Activated B cell treated with CpG ODN at 0.5 μM for 24 hours (primary cell): ENCODE results near the gene USP16. TPM values are rescaled to one million over a fixed set of nuclear protein-coding genes. Genes with fewer than 3 reads are reported as not detected.
"Not testable (repeated sequence)": the region's sequence is repeated elsewhere in the genome, so short reads cannot be mapped to it uniquely, and the experiment has no call there.

Source experiments
- ATAC-seq: fragments of 200-7000 bp; cut with Tn5 transposase; one replicate; pipeline ENCODE4 v1.10.0; 2021; ENCODE audit warnings: low read depth, mild to moderate bottlenecking, moderate library complexity
- CTCF ChIA-PET: fragments of 350-600 bp; sonication (Branson Sonifier 250); formaldehyde crosslinking; loops from one replicate; lab custom pipeline; 2021; ENCODE audit warnings: antibody characterized with exemption; lab: Charles Lee
- POLR2A ChIA-PET: fragments of 350-600 bp; sonication (Branson Sonifier 250); formaldehyde crosslinking; loops from one replicate; lab custom pipeline; 2021; ENCODE audit warnings: antibody characterized with exemption; lab: Charles Lee
- DNase-seq: peaks from one replicate; pipeline ENCODE4 v3.0.0; 2022
- H3K27ac Mint-ChIP-seq: one replicate; pipeline ENCODE4 v1.8.0; 2020; ENCODE audit warnings: mixed read lengths
- H3K27me3 Mint-ChIP-seq: one replicate; pipeline ENCODE4 v1.8.0; 2021; ENCODE audit warnings: mixed read lengths
- H3K36me3 Mint-ChIP-seq: one replicate; pipeline ENCODE4 v1.8.0; 2021; ENCODE audit warnings: low read depth, mixed read lengths
- H3K4me1 Mint-ChIP-seq: one replicate; pipeline ENCODE4 v1.8.0; 2021; ENCODE audit warnings: mixed read lengths
- H3K4me3 Mint-ChIP-seq: one replicate; pipeline ENCODE4 v1.8.0; 2020; ENCODE audit warnings: mild to moderate bottlenecking, mixed read lengths
- H3K9me3 Mint-ChIP-seq: one replicate; pipeline ENCODE4 v1.8.0; 2020; ENCODE audit warnings: mixed read lengths
- CTCF ChIP-seq: fragments of 200-600 bp; IDR thresholded peaks from one replicate; pipeline ENCODE4 v1.8.0; 2022; ENCODE audit warnings: antibody characterized with exemption, mild to moderate bottlenecking
- intact Hi-C: fragments of 100-400 bp; cut with micrococcal nuclease; formaldehyde crosslinking; loops from one replicate; pipeline ENCODE4 v1.15.1; 2024
- total RNA-seq: library from RNA; stranded (reverse); gene quantifications from 2 replicates; pipeline ENCODE4 v1.2.3, GENCODE V29; 2022

Gene USP16
- total RNA-seq, 1 donor from 2014 or later, result 54.6 TPM

- H3K27ac Mint-ChIP-seq, result peak overlapping the region; percentile 52
- peaks cover 68% of the 10 kb centered on the region for H3K4me1 Mint-ChIP-seq
- DNase-seq (no peak), ATAC-seq (no peak)
- ChIA-PET POLR2A (interaction anchor here (0.6 to 7.0 kb wide), 7 partner anchors 13 to 226 kb away, joined by 4 to 91 read pairs (median 18); partner anchors contain the start of genes BACH1, RWDD2B and USP16), CTCF (no interaction called here)
- TF ChIP-seq CTCF, result no peak
- H3K4me3 Mint-ChIP-seq, result peak overlapping the region; percentile 45
- intact Hi-C loops, result no loop called here
- no peaks in the 10 kb centered on the region for H3K9me3 Mint-ChIP-seq
- H3K36me3 Mint-ChIP-seq, result peaks cover 23% of the 10 kb centered on the region
- no peaks in the 10 kb centered on the region for H3K27me3 Mint-ChIP-seq
Observed at GRCh38 chr21:29074783-29075182, 50.3 kb downstream of the USP16 start.

DNA sequence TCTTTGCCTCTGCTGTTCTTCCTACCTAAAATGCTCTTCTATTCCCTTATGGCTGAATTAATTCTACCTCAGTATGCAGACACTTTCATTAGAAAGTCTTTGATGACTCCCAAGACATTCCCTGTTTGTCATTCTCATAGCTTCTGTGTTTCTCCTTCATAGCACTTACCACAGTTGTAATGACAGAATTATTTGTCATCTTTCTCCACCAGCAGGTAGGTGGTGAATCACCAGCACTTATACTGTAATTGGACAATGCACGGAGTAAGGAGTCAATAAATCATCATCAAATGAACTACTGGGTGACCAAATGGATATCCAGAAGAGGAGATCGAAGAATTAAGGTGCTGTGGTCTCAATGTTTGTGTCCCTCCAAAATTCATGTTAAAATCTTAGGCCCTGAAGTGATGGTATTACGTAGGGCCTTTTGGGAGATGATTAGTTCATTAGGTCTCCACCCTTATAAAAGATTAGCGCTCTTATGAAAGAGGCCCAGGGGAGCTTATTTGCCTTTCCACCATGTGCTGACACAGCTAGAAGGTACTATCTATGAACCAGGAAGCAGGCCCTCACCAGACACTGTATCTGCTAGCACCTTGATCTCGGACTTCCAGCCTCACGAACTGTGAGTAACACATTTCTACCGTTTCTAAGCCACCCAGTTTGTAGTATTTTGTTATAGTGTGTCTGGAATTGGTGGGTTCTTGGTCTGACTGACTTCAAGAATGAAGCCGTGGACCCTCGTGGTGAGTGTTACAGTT is 51.4 kb downstream of the USP16 start:
- Mint-ChIP-seq H3K4me1 (peaks cover 76% of the 10 kb centered on the region), H3K4me3 (peak overlapping the region; percentile 87), H3K27me3 (no peaks in the 10 kb centered on the region), H3K36me3 (peaks cover 20% of the 10 kb centered on the region), H3K27ac (peak overlapping the region; percentile 87), H3K9me3 (no peaks in the 10 kb centered on the region)
- CTCF ChIA-PET, result no interaction called here
- POLR2A ChIA-PET, result interaction anchor here (1.4 to 7.0 kb wide), 9 partner anchors 12 to 225 kb away, joined by 4 to 91 read pairs (median 14); partner anchors contain the start of genes BACH1, LTN1, RWDD2B and USP16
- intact Hi-C loops, result no loop called here
- ATAC-seq (no peak), DNase-seq (no peak)
- no peak for TF ChIP-seq CTCF

GRCh38 chr21:29076731-29077640 is 52.5 kb downstream of the USP16 start:
- H3K36me3 Mint-ChIP-seq, result peaks cover 15% of the 10 kb centered on the region
- DNase-seq, result peak; percentile 51
- not testable (repeated sequence) for H3K9me3 Mint-ChIP-seq, ATAC-seq, H3K27me3 Mint-ChIP-seq
- H3K27ac Mint-ChIP-seq, result peak overlapping the region; percentile 92
- H3K4me3 Mint-ChIP-seq, result peak overlapping the region; percentile 87
- intact Hi-C loops, result loop anchor here (1.0 kb wide), 2 partner anchors 119 to 223 kb away; no protein-coding TSS in a partner anchor
- ChIA-PET CTCF (interaction anchor here (0.7 to 0.8 kb wide), 2 partner anchors 13 to 50 kb away, joined by 3 read pairs; no protein-coding TSS in a partner anchor), POLR2A (interaction anchor here (0.6 to 7.0 kb wide), 12 partner anchors 11 to 224 kb away, joined by 3 to 91 read pairs (median 6); partner anchors contain the start of genes BACH1, LTN1, RWDD2B and USP16)
- peaks cover 68% of the 10 kb centered on the region for H3K4me1 Mint-ChIP-seq

DNA sequence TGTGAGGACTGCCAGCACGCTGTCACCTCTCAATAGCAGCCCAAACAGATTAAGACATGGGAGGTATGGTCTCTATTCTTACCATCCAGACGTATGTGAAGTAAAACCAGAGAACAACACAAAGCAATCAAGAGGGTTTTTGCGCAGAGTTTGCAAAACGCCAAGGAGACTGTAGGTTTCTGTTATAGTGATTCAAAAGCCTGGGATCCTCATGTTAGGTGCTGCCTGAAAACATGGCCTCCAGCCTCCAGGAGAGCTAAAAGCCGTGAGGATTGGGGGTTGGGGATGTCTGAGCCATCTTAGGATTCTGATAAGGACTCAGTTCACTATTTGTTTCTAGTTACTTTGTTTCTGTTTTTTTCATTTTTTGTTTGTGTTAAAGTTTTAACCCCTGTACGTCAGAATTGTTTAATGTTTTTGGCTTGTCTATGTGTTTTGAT is 53.2 kb downstream of the USP16 start:
- CTCF ChIA-PET, result no interaction called here
- no peaks in the 10 kb centered on the region for H3K27me3 Mint-ChIP-seq
- intact Hi-C loops, result loop anchor here (1.0 kb wide), 2 partner anchors 119 to 223 kb away; no protein-coding TSS in a partner anchor

More for the DNA sequence above, 53.2 kb downstream of the USP16 start:
- DNase-seq (no peak), ATAC-seq (no peak)
- H3K9me3 Mint-ChIP-seq, result no peaks in the 10 kb centered on the region
- H3K4me1 Mint-ChIP-seq, result peaks cover 62% of the 10 kb centered on the region
- POLR2A ChIA-PET, result interaction anchor here (1.1 to 7.0 kb wide), 10 partner anchors 10 to 223 kb away, joined by 3 to 91 read pairs (median 6); partner anchors contain the start of genes BACH1, LTN1, RWDD2B and USP16
- peaks cover 12% of the 10 kb centered on the region for H3K36me3 Mint-ChIP-seq
- H3K4me3 Mint-ChIP-seq, result peak overlapping the region; percentile 87
- no peak for TF ChIP-seq CTCF
- peak overlapping the region; percentile 92 for H3K27ac Mint-ChIP-seq
